AG09309 (cell line): ENCODE results near the gene UNC93B1.
"Not testable (repeated sequence)": the region's sequence is repeated elsewhere in the genome, so short reads cannot be mapped to it uniquely, and the experiment has no call there.

Experiments
- DNase-seq: peaks from one replicate; pipeline ENCODE4 v3.0.0-alpha.2; 2010; ENCODE audit warnings: low read depth
- H3K4me3 ChIP-seq: 2 replicates; pipeline ENCODE4 v1.5.1; 2011; ENCODE audit warnings: mild to moderate bottlenecking, low read depth, low read length, moderate library complexity; ENCODE audit not compliant: control insufficient read depth
- TF ChIP-seq, protein P1 (sequence below): IDR thresholded peaks from 2 replicates; pipeline ENCODE4 v1.5.1; 2011; ENCODE audit warnings: mild to moderate bottlenecking, low read depth, low read length, inconsistent platforms; ENCODE audit not compliant: insufficient read depth, control insufficient read depth; ENCODE audit errors: missing control alignments

UNC93B1 gene

GRCh38 chr11:67993821-67994220, 10.1 kb downstream of the UNC93B1 start:
- TF ChIP-seq, protein P1, sequence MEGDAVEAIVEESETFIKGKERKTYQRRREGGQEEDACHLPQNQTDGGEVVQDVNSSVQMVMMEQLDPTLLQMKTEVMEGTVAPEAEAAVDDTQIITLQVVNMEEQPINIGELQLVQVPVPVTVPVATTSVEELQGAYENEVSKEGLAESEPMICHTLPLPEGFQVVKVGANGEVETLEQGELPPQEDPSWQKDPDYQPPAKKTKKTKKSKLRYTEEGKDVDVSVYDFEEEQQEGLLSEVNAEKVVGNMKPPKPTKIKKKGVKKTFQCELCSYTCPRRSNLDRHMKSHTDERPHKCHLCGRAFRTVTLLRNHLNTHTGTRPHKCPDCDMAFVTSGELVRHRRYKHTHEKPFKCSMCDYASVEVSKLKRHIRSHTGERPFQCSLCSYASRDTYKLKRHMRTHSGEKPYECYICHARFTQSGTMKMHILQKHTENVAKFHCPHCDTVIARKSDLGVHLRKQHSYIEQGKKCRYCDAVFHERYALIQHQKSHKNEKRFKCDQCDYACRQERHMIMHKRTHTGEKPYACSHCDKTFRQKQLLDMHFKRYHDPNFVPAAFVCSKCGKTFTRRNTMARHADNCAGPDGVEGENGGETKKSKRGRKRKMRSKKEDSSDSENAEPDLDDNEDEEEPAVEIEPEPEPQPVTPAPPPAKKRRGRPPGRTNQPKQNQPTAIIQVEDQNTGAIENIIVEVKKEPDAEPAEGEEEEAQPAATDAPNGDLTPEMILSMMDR = peak; percentile 50
- H3K4me3 ChIP-seq, DNase-seq: not testable (repeated sequence)

DNA sequence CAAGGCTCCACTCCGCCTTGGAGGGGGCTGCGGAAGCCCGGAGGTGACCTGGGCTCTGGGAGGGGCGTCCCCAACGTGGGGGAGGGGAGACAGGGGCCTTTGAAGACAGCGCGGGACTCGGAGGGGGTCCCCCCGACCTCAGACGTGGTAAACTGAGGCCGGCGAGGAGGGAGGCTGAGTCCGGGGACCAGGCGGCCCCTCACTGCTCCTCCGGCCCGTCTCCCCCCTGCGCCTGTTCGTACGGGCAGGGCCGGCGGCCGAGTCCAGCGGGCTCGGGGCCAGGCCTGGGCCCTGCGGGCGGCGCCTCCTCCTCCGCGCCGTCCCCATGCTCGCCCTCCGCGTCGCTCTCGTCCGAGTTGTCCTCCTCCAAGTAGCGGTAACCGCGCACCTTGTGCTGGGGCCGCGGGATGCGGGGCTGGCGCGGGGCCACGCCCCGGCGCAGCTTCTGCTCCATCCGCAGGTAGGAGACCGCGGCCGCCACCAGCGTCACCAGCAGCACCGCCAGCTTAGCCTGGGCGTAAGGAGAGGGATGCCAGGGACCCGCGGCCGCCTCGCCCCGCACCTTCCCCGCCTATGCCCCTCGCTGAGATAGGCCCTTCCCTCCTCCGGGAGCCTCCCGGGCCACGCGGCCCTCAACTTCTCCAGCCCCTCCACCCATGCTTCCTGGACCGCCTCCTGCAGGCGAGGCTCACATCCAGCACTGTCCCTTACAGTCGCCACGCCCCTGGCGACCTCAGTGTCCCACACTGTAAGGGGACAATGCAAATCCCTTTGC, 12.4 kb downstream of the UNC93B1 start:
- DNase-seq, H3K4me3 ChIP-seq: not testable (repeated sequence)

GRCh38 chr11:67990546-67991346, 13.2 kb downstream of the UNC93B1 start:
- H3K4me3 ChIP-seq, DNase-seq: not testable (repeated sequence)

DNA sequence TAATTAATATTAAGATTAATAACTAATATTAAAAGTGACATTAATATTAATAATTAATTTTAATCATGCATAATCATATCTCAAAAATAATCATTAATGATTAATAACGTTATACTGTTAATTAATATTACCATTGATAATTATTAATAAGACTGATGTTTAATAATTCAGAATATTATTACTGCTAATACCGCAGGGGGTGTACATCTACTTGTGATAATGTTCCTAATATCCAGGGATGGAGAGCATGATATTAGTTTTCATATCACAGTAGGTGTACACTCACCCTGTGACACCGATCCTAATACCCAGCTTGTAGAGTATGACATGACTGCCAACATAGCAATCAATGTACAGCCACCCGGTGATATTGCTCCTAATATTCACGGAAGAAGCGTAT, 18.6 kb downstream of the UNC93B1 start:
- H3K4me3 ChIP-seq, DNase-seq: not testable (repeated sequence)

DNA sequence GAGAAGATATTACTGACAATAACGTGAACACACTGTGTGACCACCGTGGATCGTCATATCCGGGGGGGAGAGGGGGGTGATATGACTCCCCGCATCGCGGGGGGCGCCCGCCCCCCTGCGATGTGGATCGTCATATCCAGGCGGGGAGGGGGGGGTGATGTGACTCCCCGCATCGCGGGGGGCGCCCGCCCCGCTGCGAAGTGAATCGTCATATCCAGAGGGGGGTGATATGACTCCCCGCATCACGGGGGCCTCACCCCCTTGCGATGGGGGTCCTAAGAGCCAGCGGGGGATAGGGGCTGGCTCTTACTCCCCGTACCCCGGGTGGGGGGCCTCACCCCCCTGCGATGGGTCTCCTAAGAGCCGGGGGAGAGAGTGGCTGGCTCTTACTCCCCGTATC, 19.9 kb downstream of the UNC93B1 start:
- TF ChIP-seq, protein P1 = no peak
- no peak overlapping the region for H3K4me3 ChIP-seq
- DNase-seq = no peak

GRCh38 chr11:67982255-67982857, 21.5 kb downstream of the UNC93B1 start:
- not testable (repeated sequence) for DNase-seq, H3K4me3 ChIP-seq

- H3K4me3 ChIP-seq, DNase-seq: not testable (repeated sequence)
These were observed 22.7 kb downstream of the UNC93B1 start for GRCh38 chr11:67981226-67981625.

DNA sequence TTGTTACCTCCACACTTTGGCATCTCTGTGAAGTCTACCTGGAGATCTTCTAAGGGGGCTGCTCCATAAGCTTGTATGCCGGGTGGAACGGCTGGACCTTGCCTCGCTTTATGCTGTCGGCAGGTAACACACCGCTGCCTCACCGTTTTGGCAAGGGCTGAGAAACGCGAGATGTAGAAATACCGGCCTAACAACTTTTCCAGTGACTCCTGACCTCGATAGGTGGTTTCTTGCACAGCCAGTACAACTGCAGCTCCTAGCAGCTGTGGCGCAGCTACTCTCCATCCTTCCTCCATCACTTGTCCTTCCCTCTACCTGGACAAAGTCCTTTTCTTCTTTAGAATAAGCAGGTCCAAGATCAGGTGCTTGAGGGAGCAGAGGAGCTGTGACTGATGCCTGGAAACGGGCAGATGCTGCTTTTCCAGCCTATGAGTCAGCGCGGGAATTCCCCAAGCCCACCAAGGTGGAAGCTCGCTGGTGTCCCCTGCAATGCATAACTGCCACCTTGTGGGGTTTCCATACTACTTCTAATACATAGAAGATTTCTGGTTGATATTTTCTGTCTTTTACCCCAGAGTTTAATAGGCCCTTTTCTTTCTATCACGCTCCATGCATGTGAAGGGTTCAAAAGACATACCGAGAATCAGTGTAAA, 25.0 kb downstream of the UNC93B1 start:
- not testable (repeated sequence) for H3K4me3 ChIP-seq, DNase-seq

- not testable (repeated sequence) for H3K4me3 ChIP-seq, DNase-seq
These were observed 29.2 kb downstream of the UNC93B1 start for GRCh38 chr11:67974746-67975145.

GRCh38 chr11:67965830-67966348, 38.0 kb downstream of the UNC93B1 start:
- not testable (repeated sequence) for DNase-seq, H3K4me3 ChIP-seq

DNA sequence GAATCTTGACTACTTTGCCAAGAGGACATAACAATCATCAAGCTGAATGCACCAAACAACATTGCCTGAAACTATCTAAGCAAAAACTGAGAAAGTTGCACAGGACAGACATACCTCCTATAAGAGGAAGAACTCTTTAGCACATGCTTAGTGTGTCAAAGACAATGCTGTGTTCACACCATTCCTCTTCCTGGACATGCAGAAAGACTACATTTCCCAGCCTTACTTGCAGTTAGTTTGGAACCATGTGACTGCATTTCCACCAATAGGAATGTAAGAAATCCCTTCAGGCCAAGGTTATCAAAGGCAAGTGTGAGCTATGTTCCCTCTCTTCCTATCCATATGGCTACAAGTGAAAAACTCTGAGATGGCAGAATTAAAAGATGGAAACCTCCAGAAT, 39.2 kb downstream of the UNC93B1 start:
- DNase-seq, H3K4me3 ChIP-seq: not testable (repeated sequence)

DNA sequence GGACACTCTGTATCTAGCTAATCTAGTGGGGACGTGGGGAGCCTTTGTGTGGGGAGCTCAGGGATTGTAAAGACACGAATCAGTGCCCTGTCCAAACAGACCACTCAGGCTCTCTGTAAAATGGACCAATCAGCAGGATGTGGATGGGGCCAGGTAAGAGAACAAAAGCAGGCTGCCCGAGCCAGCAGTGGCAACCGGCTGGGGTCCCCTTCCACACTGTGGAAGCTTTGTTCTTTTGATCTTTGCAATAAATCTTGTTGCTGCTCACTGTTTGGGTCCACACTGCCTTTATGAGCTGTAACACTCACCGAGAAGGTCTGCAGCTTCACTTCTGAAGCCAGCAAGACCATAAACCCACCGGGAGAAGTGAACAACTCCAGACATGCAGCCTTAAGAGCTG, 40.0 kb downstream of the UNC93B1 start:
- H3K4me3 ChIP-seq, DNase-seq: not testable (repeated sequence)

DNA sequence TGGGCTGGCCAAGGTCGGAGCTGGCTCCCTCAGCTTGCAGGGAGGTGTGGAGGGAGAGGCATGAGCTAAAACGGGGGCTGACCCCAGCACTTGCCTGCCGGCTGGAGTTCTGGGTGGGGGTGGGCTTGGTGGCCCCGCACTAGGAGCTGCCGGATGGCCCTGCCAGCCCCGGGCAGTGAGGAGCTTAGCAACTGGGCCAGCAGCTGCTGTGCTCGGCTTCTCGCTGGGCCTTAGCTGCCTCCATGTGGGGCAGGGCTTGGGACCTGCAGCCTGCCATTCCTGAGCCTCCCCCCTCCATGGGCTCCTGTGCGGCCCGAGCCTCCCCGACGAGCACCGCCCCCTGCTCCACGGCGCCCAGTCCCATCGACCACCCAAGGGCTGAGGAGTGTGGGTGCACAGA, 40.7 kb downstream of the UNC93B1 start:
- not testable (repeated sequence) for DNase-seq, H3K4me3 ChIP-seq

- not testable (repeated sequence) for H3K4me3 ChIP-seq, DNase-seq
These were observed 47.7 kb downstream of the UNC93B1 start for GRCh38 chr11:67956236-67956635.
